ENCODE data around the gene ILKAP.
"Not testable (repeated sequence)": the region's sequence is repeated elsewhere in the genome, so short reads cannot be mapped to it uniquely, and the experiment has no call there.

ILKAP gene

GRCh38 chr2:238202326-238203093, 985 bp downstream of the ILKAP start:
- DNase-seq (ENCODE audit: low read depth in 2 of 2) = no peak

GRCh38 chr2:238190445-238190844, 13.1 kb downstream of the ILKAP start:
- no peak for DNase-seq (ENCODE audit: low read depth in 2 of 2)

- no peak for DNase-seq (ENCODE audit: low read depth in 2 of 2)
Measured at GRCh38 chr2:238187618-238188548, 15.6 kb downstream of the ILKAP start.

- DNase-seq (ENCODE audit: low read depth in 2 of 2) = no peak
Measured at GRCh38 chr2:238183821-238184220, 19.7 kb downstream of the ILKAP start.

- no peak for DNase-seq (ENCODE audit: low read depth in 2 of 2)
Measured at GRCh38 chr2:238182362-238182761, 21.1 kb downstream of the ILKAP start.

- DNase-seq (ENCODE audit: low read depth in 2 of 2) = no peak
Measured at GRCh38 chr2:238180554-238180953, 22.9 kb downstream of the ILKAP start.

- no peak for DNase-seq (ENCODE audit: low read depth in 2 of 2)
Measured at GRCh38 chr2:238176613-238177012, 26.9 kb downstream of the ILKAP start.

- DNase-seq (ENCODE audit: low read depth in 2 of 2) = no peak
Measured at GRCh38 chr2:238174701-238175100, 28.8 kb downstream of the ILKAP start.

- DNase-seq (ENCODE audit: low read depth in 2 of 2) = no peak
Measured at GRCh38 chr2:238174291-238174690, 29.2 kb downstream of the ILKAP start.

GRCh38 chr2:238173692-238174091, 29.8 kb downstream of the ILKAP start:
- no peak for DNase-seq (ENCODE audit: low read depth in 2 of 2)

GRCh38 chr2:238172439-238172838, 31.1 kb downstream of the ILKAP start:
- DNase-seq (ENCODE audit: low read depth in 2 of 2) = no peak

- DNase-seq (ENCODE audit: low read depth in 2 of 2) = no peak
Measured at GRCh38 chr2:238171575-238172187, 31.8 kb downstream of the ILKAP start.

GRCh38 chr2:238171072-238171431, 32.4 kb downstream of the ILKAP start:
- DNase-seq (ENCODE audit: low read depth in 2 of 2) = not testable (repeated sequence)

GRCh38 chr2:238170386-238171071, 33.0 kb downstream of the ILKAP start:
- no peak for DNase-seq (ENCODE audit: low read depth in 2 of 2)

GRCh38 chr2:238169708-238170251, 33.7 kb downstream of the ILKAP start:
- no peak for DNase-seq (ENCODE audit: low read depth in 2 of 2)

- no peak for DNase-seq (ENCODE audit: low read depth in 2 of 2)
Measured at GRCh38 chr2:238169048-238169707, 34.3 kb downstream of the ILKAP start.

- no peak for DNase-seq (ENCODE audit: low read depth in 2 of 2)
Measured at GRCh38 chr2:238168196-238169047, 35.1 kb downstream of the ILKAP start.

- no peak for DNase-seq (ENCODE audit: low read depth in 2 of 2)
Measured at GRCh38 chr2:238167761-238168160, 35.7 kb downstream of the ILKAP start.

- no peak for DNase-seq (ENCODE audit: low read depth in 2 of 2)
Measured at GRCh38 chr2:238167344-238167715, 36.2 kb downstream of the ILKAP start.
